ENCODE measurements around the gene EHF.

Gene EHF

DNA sequence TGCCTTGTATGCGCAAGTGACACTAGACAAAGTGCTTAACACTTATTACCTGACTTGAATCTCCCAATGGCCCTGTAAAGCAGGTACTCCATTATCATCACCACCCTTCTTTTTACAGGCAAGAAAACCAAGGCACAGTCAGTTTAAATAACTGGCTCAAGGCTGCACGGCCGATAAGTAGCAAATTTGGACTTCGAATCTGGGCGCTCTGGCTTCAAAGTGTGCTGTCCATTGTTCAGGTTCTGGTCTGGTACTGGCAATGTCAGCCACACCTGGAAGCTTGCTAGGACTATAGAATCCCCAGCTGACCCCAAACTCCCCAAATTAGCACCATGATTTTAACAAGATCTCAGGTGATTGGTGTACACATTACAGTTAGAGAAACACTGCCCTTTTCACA is 19.3 kb upstream of the EHF start:
- DNase-seq (ENCODE audit: low read depth, low spot score): no peak

DNA sequence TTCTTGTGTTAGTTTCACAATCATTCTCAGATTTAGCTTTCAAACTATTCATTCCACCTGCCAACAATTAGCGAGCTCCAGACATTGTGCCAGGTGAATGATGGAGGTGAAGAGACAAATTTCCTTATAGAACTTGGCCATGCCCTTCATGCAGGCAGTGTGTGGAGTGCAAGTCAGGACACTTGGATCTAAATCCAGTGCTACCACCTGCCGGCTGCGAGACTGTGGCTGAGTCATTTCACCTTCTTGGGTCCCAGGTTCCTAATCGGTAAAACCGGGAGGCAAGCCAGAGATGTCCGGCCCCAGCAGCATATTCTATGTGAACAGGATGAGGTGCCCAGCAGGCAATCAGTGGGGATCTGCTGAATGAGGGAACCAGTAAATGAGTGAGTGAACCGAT is 18.6 kb upstream of the EHF start:
- DNase-seq (ENCODE audit: low read depth, low spot score): no peak

DNA sequence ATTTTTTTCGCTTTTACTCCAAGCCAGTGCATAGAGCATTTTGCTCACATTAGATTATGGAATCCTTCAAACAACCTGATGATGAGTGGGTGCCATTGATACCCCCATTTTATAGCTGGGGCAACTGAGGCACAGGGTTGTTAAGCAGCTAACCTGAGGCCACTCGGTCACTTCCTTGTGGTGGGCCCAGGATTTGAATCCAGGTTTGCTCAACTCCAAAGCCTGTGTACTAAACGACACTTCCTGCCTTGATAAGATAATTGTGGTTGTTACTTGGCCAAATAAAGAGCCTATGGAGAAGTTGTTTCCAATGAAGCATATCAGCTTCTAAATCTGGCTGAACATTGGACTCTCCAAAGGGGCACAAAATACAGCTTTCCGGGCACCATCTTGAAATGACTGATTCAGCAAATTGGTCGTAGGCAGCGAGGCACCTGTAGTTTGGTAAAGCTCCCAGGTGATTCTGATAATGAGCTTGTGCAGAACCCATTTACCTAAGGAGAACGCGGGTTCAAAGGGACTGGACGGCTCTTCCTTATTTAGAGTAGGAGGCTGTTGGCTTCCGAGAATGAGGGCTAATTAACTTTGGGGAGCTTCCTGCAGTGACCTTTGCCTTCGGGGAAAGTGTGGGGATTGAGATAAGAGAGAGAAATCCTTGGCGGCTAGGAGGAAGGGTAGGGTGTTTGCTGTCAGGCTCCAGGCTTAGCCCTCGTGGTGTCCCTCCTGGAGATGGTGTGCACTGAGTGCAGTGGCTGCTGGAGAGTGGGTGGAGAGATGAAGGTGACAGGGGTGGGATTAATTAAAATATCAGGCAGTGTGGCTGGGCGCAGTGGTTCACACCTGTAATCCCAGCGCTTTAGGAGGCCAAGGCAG is 17.5 kb upstream of the EHF start:
- DNase-seq (ENCODE audit: low read depth, low spot score): no peak

DNA sequence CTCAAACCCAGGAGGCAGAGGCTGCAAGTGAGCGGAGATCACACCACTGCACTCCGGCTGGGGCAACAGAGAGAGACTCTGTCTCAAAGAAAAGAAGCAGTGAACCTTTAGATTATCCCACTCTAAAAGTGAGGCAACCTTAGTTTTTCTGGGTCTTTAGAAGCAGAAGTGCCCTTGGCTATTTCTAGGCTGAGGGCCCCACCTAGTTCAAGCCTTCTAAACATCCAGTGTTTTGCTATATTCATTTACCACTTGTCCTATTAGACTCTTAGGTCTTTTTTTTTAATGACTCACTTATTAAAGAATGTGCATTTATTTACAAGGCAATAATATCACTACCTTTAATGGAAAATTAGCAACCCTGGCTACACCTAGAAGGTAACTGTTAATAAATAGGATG is 16.7 kb upstream of the EHF start:
- DNase-seq (ENCODE audit: low read depth, low spot score): no peak

DNA sequence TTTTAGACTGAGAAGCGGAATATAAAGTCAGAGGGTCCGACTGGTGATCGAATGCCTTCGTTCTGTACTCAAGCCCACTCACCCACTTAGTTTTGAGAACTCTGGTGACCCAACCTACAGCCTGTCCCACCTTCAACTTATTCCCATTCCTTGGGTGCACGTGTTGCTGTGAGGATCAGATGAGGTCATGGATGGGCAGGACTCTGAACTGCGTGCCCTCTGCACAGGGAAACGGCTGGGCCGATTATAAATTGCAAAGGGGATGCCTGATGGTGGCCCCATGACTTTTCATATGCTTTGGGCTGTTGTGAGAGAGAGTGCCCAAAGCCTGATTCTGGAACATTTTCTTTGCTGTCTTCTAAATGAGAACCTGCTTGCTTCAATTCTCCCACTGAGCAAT is 16.0 kb upstream of the EHF start:
- DNase-seq (ENCODE audit: low read depth, low spot score): no peak

DNA sequence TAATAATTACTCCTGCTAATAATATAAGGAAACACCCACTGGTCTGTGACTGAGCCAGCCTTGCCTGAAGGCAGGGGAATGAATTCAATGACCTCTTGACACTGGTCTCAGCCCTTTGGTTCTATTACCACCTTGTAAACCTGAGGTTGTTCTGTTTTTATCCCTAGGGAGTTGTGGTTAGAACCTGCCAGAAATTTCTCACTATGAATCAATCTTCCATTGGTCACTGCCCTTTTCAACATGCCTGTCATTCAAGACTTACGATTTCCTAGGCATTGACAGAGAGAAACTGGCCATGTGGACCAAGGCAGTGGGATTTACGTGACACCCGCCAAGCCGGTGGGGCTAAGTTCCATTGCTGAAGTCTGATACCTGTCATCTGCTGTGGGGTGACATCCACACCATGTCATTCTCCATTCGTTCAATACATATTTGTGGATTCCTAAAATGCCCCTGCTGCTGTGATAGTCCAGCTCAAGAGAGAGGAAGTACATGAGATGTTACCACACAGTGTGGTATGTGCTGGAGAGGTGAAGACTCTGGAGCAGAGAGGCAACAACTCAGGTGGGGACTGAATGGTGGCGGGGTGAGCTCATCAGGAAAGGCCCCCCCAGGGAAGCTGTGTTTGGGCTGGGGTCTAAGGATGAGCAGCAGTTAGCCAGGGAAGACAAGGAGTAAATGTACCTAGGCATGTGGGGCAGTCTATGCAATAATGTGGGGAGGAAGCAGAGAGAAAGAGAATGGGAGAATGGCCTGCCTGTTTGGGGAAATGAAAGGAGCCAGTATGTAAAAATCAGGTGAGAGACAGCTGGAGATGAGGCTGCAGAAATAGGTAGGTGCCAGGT is 15.2 kb upstream of the EHF start:
- DNase-seq (ENCODE audit: low read depth, low spot score): no peak

DNA sequence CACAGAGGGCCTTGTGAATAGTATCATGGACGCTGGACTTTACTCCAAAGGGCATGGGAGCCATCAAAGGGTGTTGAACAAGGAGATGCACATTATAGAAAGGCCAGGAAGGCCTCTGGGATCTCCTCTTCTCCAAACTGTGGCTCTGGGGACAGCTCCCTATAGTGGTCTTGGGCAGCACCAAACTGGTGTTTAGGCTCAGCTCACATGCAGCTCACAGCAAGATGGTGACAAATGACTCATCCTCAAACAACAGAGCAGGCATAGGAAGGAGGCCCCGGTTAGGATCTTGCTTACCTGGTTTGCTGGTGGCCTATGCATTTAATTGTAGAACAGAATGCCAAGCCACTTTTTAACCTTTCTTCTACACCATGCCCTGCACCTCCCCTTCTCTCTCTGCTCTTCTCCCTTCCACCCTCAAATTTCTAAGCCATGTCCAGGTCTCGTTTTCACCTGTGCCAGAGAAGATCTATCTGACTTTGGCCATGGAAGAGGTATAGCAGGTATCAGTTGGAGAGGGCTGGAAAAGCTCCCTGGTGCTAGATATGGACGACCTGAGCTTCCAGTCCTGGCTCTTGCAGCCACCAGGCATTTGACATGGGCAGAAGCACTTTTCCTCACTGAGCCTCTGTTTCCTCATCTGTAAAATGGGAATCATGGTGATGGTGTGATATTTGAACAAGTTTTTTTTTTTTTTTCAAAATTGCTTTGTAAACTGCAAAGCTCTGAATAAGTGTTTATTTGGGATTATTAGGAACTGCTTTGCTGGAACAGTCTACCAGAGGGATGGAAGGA is 14.4 kb upstream of the EHF start:
- DNase-seq (ENCODE audit: low read depth, low spot score): no peak

DNA sequence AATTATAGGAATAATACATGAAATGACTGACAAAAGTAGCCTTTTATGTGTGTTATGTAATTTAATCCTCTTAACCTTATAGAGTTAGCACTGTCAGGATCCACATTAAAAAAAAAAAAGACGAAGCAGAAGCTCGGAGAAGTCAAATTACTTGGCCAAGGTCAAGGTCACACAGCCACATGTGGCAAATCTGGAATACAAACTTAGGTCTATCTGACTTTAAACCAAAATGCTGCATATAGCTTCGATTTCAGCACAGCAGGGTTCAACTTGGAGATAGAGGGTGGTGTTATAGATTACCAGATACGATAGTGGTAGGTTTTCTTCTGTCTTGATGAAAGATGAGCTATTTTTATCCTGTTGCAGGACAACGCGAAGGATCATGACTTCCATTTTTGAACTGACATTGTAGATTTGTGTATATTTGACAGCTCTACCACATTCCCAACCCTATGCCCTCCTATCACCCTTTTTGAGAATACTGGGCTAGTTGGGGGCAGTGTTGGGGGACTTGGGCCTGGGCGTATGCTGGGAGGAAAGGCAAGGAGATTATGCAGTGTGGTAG is 11.6 kb upstream of the EHF start:
- DNase-seq (ENCODE audit: low read depth, low spot score): no peak

DNA sequence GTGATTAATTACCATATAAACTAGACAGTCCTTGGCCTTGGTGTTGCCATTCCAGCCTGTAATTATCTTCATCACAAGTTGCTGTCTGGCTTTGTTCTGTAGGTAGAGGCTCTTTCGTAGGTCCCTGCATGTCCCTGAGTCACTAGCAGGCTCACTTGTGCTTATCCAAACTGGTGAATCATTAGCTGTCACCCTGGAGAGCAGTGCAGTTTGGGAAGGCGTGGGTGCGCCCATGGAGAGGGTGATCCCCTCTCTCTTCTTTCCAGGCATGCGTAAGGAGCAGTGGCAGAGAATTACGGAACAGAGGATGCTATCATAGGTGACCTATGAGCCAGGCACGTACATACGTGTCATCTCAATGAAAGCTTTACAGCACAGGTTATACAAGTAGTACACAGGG is 11.0 kb upstream of the EHF start:
- DNase-seq (ENCODE audit: low read depth, low spot score): no peak

DNA sequence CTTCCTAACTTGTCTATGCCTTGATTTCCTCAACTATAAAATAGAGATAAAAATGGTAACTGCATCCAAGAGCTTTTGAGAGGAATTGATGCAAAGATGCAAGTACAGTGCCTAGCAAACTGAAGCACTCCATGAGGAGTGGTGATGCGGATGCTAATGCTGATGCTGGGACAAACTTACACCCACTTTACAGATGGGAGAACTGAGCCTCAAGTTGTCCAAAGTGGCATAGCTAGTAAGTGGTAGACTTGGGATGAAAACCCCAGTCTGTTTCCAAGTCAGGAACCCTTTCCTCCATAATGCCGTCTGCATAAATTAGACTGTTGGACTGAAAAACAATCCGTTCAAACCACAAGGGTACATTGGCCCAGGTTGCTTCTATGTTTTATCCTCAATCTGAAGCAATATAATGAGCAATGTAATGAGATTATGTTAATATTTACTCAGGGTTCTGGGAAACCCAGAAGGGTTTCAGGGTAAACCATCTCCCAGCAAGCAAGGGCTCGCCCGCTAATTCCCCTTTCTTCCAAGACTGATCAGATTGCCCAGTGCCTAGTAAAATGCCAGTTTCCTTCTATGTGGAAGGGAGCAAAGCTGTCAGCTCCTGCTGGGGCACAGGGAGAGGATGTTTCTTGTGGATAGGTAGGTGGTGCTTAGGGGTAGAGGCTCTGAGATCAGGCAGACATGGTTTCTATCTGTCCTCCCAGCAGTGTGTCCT is 10.4 kb upstream of the EHF start:
- DNase-seq (ENCODE audit: low read depth, low spot score): no peak

DNA sequence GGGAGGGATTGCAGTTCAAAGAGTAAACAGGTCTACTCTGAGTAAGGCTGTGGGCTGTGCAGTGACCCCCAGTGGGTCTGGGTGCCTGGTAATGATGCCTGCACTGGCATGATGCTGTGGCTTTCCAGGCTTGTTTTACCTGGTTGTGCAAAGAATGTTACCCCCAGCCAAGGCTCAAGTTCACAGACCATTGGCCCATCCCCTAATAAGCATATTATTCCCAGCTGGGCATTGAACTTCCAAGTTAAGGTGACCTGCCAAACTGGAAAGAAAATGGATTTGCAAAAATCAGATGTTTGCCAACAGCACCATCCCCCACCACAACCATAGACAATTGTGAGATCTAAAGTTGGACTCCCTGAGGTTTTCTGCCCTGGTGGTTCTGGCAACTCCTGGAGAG is 7.9 kb upstream of the EHF start:
- DNase-seq (ENCODE audit: low read depth, low spot score): no peak

DNA sequence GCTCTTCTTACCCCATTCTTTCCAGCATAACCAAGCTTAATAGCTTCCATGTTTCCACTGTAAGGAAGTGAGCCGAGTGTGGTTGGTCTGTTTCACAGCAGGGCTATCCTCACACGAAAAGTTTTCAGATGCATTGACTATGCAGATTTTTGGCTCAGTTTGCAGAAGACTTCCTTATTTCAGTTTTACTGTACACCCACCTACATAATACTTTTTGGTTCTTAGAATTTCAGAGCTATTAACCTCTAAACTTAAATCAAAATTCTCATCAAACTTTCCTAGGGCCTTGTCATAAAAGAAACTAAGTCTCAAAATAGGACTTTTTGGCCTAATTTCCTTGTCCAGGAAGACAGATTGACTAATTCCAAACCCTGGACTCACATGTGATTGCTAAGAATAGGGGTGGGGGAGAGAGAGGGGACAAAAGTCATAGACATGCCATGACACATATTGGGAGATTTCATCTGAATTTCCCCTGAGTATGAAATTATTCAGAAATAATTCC is 7.3 kb upstream of the EHF start:
- no peak for DNase-seq (ENCODE audit: low read depth, low spot score)

DNA sequence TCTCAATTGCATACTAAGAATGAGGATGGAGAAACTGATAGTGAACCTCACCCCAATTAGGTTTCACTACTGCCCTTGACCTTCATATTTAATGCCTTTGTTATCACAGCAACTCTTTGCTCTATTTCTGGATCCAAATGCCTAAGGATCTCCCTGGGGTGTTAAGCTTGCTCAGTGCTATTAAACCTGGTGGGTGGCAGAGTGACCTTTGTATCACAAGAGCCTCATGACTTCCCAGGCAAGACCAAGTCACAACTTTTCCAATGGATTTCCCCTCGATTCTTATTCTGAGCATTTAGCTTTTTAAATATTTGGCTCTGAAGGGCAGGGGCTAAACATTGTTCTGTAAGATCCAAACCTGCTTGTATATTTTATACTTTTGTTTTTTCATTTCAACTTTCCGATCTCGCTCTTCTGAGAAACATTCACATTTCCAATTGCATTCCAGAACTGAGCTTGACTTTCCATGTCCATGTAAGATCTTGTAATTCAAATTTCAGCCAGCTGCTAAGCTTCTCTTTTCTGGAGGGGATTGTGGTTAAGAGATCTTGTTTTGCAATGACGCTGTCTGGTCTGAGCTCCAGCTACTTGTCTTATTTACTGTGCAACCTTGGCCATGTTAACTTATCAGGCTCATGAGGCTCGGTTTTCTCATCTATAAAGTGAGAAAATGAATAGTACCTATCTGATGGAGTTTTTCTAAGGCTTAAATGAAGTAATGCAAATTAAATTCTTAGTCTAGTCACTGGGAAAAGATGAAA is 6.4 kb upstream of the EHF start:
- DNase-seq (ENCODE audit: low read depth, low spot score): no peak

DNA sequence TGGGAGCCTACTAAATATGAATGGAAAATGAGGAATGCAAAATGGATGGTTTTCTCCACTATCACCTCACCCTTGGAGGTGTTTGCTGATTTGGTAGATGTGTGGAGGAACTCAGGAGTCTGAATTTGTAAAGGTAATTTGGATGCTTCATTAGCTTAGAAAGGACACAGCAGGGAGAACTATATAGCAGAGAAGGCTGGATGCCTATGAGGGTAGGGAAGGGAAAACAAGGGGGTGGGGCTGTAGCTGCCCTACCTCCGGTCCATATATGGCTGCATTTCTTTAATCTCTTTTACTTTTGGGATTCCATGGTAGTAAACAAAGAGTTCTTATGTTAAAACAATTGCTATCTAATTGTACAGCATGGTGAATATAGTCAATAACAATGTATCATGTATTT is 4.8 kb upstream of the EHF start:
- no peak for DNase-seq (ENCODE audit: low read depth, low spot score)

DNA sequence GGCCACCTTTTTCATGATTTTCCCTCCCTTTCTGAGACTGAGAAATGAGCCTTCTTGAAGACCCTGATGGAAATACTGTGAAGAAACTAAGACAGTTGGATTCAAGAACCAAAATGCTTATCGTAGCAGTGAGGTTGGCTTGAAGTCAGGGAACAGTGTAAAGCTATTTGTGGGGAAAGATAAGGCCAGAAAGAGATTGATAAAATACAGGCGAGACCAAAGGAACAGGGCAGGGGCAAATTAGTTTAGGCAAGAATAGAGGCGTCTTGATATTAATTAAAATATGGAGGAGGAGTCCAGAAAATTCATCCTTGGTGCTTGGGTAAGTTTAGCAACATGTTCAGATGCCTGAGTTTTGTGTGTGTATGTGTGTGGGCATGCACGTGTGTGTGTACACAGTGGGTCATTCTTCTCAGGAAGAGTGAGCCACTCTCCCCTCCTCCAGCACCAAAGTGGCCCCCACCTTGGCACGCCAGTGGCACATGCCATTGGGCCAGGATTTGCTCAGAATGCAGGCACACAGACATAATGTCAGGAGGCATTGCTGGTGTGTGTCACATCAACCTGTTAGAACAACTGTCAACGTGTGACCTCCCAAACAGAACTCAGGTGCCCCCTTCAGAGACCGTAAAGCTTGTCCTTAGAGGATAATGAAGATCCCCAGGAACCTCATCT is 3.9 kb upstream of the EHF start:
- DNase-seq (ENCODE audit: low read depth, low spot score): no peak

DNA sequence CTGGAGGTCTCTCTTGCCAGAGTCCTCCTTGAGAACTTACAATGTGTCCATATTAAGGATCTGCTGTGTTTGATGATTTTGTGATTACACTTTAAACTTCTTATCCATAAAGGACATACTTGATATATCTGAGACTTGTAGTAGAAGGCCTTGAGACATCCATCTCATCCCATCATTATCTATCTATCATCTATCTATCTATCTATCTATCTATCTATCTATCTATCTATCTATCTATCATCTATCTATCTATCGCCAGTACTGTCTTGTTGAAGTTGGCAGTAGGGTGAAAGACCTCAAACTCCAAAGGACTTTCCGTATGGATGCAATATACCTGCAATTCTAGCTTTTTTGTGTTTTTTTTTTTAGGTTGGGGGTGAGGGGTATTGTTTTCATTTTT is 2.5 kb upstream of the EHF start:
- DNase-seq (ENCODE audit: low read depth, low spot score): no peak

DNA sequence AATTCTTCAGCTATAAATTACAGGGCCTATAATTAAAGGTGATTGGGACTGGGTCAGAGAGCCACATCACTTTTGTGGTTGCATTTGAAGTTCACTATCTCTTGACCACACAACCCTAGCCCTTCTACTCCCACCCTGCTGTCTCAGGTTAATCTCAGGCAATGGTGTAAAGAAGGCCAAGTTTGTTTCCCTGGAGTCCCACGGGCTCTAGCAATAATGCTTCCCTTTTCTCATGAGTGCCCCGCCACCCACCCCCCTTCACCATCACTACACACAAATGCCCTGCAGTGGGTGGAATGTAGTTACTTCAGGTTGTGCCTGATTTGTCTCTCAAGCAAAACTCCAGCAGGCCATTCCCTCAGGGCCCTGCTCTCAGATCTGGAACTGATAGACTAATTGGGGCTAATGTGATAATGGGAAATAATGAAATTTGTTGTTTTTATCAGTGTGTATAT is 1.8 kb upstream of the EHF start:
- DNase-seq (ENCODE audit: low read depth, low spot score): no peak

DNA sequence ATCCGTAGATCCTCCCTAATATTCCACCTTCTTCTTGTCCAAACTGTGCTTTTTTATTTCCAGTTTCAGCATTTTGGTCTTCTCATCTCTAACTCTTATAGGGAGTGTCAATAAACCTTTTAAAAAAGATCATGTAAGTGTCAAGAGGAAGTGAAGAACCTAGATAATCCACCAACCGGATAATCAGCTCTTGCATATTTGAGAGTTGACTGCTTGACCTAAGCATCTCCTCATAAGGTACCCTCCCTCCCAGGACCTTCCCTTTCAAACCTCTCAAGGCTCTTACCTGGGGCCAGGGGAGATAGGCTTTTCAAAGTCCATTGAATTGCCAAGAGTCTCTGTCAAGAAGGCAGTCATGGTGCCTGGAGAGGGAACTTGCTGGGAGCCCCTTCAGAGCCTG is 691 bp upstream of the EHF start:
- DNase-seq (ENCODE audit: low read depth, low spot score): no peak

DNA sequence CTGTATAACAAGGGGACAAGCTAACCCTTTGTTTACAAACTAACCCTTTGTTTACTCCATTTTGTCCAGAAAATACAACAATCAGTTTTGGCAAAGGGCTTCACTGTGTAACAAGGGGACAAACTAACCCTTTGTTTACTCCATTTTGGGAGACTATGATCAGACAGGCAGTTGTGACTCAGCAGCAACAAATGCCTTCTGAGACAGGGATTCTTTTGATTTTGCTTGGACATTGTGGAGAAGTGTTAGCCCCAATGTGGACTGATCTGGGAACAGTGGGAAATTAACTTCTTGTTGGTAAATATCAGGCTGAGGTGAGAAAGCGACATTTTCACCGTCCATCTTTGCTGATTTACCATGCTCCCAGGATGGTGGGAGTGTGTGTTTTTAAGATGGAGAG is 983 bp downstream of the EHF start:
- DNase-seq (ENCODE audit: low read depth, low spot score): no peak

DNA sequence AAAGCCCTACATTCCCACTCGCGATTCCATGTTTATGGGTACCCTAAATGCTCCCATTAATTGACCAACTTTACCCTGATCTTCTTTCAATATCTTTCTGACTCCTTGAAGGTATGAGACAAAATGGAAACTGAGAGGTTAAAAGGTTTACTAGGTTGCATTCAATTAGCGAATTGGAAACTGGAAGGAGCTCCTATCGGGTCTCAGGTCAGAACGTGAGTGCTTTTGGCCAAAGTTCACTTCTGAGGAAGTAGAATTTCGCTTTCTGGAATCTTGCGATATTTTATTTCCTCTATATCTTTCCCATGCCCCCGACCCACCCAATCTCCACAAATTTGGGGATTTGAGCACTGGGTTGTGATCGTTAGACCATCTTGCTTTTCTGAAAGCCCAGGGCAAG is 2.6 kb downstream of the EHF start:
- DNase-seq (ENCODE audit: low read depth, low spot score): no peak

All from brain pericyte (primary cell).